HL-60 (cell line): Measurements from ENCODE around the gene RGS11.

Source experiments
- DNase-seq, 2 experiments: peaks; one replicate each; pipeline ENCODE4 v3.0.0-alpha.2; 2010 to 2020; ENCODE audit warnings: low read depth in 1 of 2, low spot score in 1 of 2
- H3K27ac ChIP-seq: fragments of 250-450 bp; sonication (Bioruptor Pico); replicated peaks from 2 replicates; pipeline ENCODE4 v1.5.1; 2020; ENCODE audit warnings: mild to moderate bottlenecking, moderate library complexity
- H3K27me3 ChIP-seq: fragments of 250-450 bp; sonication (Bioruptor Pico); 2 replicates; pipeline ENCODE4 v1.5.1; 2021; ENCODE audit warnings: mild to moderate bottlenecking, moderate library complexity; ENCODE audit not compliant: insufficient read depth, poor library complexity, severe bottlenecking
- H3K4me3 ChIP-seq: replicated peaks from 2 replicates; pipeline ENCODE4 v1.5.1; 2011; ENCODE audit warnings: mild to moderate bottlenecking, control low read depth, low read length; ENCODE audit not compliant: insufficient read depth
- GABPA ChIP-seq: IDR thresholded peaks from 2 replicates; pipeline ENCODE4 v1.6.1; 2012; ENCODE audit warnings: low read depth
- POLR2AphosphoS5 ChIP-seq: IDR thresholded peaks from 2 replicates; pipeline ENCODE4 v1.6.1; 2012; ENCODE audit warnings: low read depth
- SPI1 ChIP-seq: IDR thresholded peaks from 2 replicates; pipeline ENCODE4 v1.6.1; 2012; ENCODE audit warnings: low read depth, mild to moderate bottlenecking, borderline replicate concordance
- TF ChIP-seq, protein P1 (sequence below): IDR thresholded peaks from 2 replicates; pipeline ENCODE4 v1.6.1; 2012; ENCODE audit warnings: low read depth; ENCODE audit not compliant: insufficient replicate concordance
- TF ChIP-seq, protein P2 (sequence below): IDR thresholded peaks from one replicate; pipeline ENCODE4 v1.5.1; 2011; ENCODE audit warnings: low read length, control low read depth, inconsistent platforms; ENCODE audit not compliant: insufficient read depth

RGS11 gene

DNA sequence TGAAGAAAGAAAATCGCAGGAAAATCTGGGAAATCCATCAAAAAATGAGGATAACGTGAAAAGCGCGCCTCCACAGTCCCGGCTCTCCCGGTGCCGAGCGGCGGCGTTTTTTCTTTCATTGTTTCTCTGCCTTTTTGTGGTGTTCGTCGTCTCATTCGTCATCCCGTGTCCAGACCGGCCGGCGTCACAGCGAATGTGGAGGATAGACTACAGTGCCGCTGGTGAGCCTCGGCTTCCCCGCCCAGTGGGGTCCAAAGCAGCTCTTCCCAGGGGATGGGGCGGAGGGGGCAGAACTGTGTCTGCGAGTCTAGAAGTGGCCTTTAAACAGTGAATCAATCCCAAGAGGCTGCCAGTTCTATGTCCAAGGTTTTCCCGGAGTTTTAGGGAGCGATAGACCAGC lies 21.3 kb downstream of the RGS11 start:
- no peak for TF ChIP-seq SPI1
- TF ChIP-seq GABPA = no peak
- no peaks in the 10 kb centered on the region for H3K27me3 ChIP-seq
- no peak overlapping the region for H3K4me3 ChIP-seq
- no peak for DNase-seq
- H3K27ac ChIP-seq = no peak overlapping the region

DNA sequence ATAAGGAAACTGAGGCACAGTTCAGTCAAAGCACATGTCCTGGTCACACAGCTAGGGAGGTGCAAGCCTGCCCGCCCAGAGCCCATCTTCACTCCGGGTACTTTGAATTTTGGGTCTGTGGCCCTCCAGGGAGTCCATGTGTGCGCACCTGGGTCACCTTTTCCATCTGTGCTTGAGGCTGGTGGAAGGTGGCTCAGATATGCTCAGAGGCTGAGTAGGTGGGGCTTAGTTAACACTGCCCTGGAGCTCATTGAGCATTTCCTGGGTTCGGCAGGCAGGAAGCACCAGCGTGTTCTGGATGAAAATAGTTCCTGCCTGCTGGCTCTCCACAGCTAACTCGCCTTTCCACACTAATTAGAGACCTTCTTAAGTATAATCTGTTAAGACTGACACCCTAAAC lies 21.9 kb downstream of the RGS11 start:
- no peak for DNase-seq

DNA sequence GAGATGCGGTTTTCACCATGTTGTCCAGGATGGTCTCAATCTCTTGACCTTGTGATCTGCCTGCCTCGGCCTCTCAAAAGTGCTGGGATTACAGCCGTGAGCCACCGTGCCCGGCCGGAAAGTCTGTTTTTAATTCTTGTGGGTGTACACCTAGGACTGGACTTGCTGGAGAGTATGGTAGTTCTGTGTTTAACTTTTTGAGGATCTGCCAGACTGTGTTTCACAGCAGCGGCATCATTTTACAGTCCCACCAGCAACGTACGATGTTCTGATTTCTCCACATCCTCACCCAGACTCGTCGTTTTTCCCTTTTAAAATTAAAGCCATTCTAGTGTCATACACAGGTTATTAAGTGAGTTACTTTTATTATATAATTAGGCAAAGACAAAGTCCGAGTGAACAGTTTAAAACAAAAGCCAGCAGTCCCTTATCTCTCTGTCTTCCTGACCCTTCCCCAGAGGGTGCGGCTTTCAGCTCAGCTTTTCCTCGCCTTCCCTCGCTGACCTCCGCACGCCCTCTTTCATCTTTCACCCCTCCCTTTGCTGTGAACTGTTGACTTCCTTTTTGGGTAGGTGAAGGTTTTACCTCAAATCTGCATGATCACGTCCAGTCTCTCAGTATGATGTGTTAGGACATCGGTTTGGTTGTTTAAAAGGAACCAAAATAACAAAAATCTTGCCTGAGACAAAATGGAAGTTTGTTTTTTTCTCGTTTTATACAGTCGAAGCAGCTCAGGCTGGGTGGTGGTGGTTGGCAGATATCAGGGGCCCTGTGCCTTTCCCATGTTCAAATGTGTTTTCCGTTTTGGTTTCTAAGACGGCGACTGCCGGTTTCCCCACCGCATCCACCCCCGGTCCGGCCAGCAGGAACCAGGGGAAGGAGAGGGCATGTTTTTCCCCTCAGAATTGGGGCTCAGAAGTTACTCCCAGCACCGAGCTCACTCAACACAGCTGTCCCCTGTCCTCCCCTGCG lies 23.1 kb downstream of the RGS11 start:
- DNase-seq = peak in 1 of 2 experiments; percentile 43
- no peaks in the 10 kb centered on the region for H3K27me3 ChIP-seq
- peak overlapping the region; percentile 25 for H3K27ac ChIP-seq
- TF ChIP-seq, protein P1, sequence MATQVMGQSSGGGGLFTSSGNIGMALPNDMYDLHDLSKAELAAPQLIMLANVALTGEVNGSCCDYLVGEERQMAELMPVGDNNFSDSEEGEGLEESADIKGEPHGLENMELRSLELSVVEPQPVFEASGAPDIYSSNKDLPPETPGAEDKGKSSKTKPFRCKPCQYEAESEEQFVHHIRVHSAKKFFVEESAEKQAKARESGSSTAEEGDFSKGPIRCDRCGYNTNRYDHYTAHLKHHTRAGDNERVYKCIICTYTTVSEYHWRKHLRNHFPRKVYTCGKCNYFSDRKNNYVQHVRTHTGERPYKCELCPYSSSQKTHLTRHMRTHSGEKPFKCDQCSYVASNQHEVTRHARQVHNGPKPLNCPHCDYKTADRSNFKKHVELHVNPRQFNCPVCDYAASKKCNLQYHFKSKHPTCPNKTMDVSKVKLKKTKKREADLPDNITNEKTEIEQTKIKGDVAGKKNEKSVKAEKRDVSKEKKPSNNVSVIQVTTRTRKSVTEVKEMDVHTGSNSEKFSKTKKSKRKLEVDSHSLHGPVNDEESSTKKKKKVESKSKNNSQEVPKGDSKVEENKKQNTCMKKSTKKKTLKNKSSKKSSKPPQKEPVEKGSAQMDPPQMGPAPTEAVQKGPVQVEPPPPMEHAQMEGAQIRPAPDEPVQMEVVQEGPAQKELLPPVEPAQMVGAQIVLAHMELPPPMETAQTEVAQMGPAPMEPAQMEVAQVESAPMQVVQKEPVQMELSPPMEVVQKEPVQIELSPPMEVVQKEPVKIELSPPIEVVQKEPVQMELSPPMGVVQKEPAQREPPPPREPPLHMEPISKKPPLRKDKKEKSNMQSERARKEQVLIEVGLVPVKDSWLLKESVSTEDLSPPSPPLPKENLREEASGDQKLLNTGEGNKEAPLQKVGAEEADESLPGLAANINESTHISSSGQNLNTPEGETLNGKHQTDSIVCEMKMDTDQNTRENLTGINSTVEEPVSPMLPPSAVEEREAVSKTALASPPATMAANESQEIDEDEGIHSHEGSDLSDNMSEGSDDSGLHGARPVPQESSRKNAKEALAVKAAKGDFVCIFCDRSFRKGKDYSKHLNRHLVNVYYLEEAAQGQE = no peak
- TF ChIP-seq, protein P2, sequence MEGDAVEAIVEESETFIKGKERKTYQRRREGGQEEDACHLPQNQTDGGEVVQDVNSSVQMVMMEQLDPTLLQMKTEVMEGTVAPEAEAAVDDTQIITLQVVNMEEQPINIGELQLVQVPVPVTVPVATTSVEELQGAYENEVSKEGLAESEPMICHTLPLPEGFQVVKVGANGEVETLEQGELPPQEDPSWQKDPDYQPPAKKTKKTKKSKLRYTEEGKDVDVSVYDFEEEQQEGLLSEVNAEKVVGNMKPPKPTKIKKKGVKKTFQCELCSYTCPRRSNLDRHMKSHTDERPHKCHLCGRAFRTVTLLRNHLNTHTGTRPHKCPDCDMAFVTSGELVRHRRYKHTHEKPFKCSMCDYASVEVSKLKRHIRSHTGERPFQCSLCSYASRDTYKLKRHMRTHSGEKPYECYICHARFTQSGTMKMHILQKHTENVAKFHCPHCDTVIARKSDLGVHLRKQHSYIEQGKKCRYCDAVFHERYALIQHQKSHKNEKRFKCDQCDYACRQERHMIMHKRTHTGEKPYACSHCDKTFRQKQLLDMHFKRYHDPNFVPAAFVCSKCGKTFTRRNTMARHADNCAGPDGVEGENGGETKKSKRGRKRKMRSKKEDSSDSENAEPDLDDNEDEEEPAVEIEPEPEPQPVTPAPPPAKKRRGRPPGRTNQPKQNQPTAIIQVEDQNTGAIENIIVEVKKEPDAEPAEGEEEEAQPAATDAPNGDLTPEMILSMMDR = no peak
- TF ChIP-seq GABPA (no peak), POLR2AphosphoS5 (no peak), SPI1 (no peak)
- no peak overlapping the region for H3K4me3 ChIP-seq

More for the DNA sequence above, 21.9 kb downstream of the RGS11 start:
- H3K27ac ChIP-seq = no peak overlapping the region
- no peaks in the 10 kb centered on the region for H3K27me3 ChIP-seq
- TF ChIP-seq SPI1 = no peak
- TF ChIP-seq, protein P2 = no peak
- TF ChIP-seq POLR2AphosphoS5 = no peak
- no peak for TF ChIP-seq GABPA
- TF ChIP-seq, protein P1 = no peak
- H3K4me3 ChIP-seq = no peak overlapping the region

DNA sequence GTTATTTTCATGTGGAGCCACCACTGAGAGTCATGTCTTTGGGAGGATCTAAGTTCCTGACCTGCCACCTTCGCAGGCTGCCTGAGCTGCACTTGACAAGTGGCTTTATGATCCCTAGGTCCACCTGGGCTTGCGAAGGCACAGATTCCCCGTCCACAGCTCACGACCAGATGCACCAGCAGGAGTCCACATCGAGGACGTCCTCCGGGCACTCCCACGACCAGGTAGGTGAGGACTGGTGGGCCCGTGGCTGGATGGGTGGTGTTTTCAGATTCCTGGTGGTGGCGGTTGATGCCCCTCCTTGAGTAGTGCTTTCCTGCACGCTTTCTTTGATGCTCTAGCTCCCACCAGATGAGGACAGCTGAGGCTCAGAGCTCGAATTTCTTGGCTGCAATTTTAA lies 26.3 kb downstream of the RGS11 start:
- Histone ChIP-seq H3K27me3 (no peaks in the 10 kb centered on the region), H3K4me3 (no peak overlapping the region), H3K27ac (no peak overlapping the region)
- no peak for DNase-seq
- TF ChIP-seq GABPA (no peak), POLR2AphosphoS5 (no peak), SPI1 (no peak)
- TF ChIP-seq, protein P2 = no peak
- TF ChIP-seq, protein P1 = no peak
